SK-N-SH treated with all-trans-retinoic acid at 6 μM for 48 hours (cell line): ENCODE data around the gene FHL3.

Experiments used
- ATAC-seq: fragments of 200-7000 bp; cut with Tn5 transposase; 3 replicates; pipeline ENCODE4 v1.9.1; 2020; ENCODE audit warnings: mild to moderate bottlenecking, moderate library complexity
- ARNTL ChIP-seq: fragments of 450-650 bp; formaldehyde crosslinking; IDR thresholded peaks from 2 replicates; pipeline ENCODE4 v1.5.0; 2020; ENCODE audit warnings: low read depth, mild to moderate bottlenecking, moderate library complexity, borderline replicate concordance
- BACH2 ChIP-seq: fragments of 250-450 bp; sonication (Bioruptor Pico); IDR thresholded peaks from 2 replicates; pipeline ENCODE4 v1.9.0; 2021; ENCODE audit warnings: mild to moderate bottlenecking, borderline replicate concordance
- CREB5 ChIP-seq: fragments of 250-450 bp; sonication (Bioruptor Pico); IDR thresholded peaks from 2 replicates; pipeline ENCODE4 v1.5.1; 2020; ENCODE audit warnings: low read depth, mild to moderate bottlenecking, moderate library complexity
- CSDC2 ChIP-seq: fragments of 250-450 bp; sonication (Bioruptor Pico); IDR thresholded peaks from 2 replicates; pipeline ENCODE4 v1.5.0; 2020; ENCODE audit warnings: mild to moderate bottlenecking, moderate library complexity
- CSRNP3 ChIP-seq: fragments of 250-450 bp; sonication (Bioruptor Pico); IDR thresholded peaks from 2 replicates; pipeline ENCODE4 v1.5.1; 2021; ENCODE audit warnings: mild to moderate bottlenecking, moderate library complexity
- ESRRG ChIP-seq: fragments of 250-450 bp; sonication (Bioruptor Pico); IDR thresholded peaks from 2 replicates; pipeline ENCODE4 v1.6.1; 2021; ENCODE audit warnings: mild to moderate bottlenecking
- GLIS3 ChIP-seq: fragments of 250-450 bp; sonication (Bioruptor Pico); IDR thresholded peaks from 2 replicates; pipeline ENCODE4 v1.5.0; 2020; ENCODE audit warnings: mild to moderate bottlenecking, moderate library complexity
- ISL1 ChIP-seq: fragments of 250-450 bp; sonication (Bioruptor Pico); IDR thresholded peaks from 2 replicates; pipeline ENCODE4 v2.1.2; 2022; ENCODE audit warnings: mild to moderate bottlenecking, moderate library complexity
- OSR1 ChIP-seq: fragments of 250-450 bp; sonication (Bioruptor Pico); IDR thresholded peaks from 2 replicates; pipeline ENCODE4 v1.8.0; 2022; ENCODE audit warnings: moderate library complexity, mild to moderate bottlenecking, inconsistent platforms
- PATZ1 ChIP-seq: fragments of 250-450 bp; sonication (Bioruptor Pico); IDR thresholded peaks from 2 replicates; pipeline ENCODE4 v1.8.0; 2020; ENCODE audit warnings: mild to moderate bottlenecking, moderate library complexity, borderline replicate concordance
- POU6F1 ChIP-seq: fragments of 250-450 bp; sonication (Bioruptor Pico); IDR thresholded peaks from 2 replicates; pipeline ENCODE4 v1.8.0; 2021; ENCODE audit warnings: low read depth, mild to moderate bottlenecking, moderate library complexity, borderline replicate concordance
- PPARA ChIP-seq: fragments of 250-450 bp; sonication (Bioruptor Pico); IDR thresholded peaks from 2 replicates; pipeline ENCODE4 v1.5.0; 2020; ENCODE audit warnings: mild to moderate bottlenecking, borderline replicate concordance
- RARB ChIP-seq: fragments of 250-450 bp; sonication (Bioruptor Pico); IDR thresholded peaks from 2 replicates; pipeline ENCODE4 v1.8.0; 2021; ENCODE audit warnings: mild to moderate bottlenecking, moderate library complexity
- SNAI2 ChIP-seq: fragments of 250-450 bp; sonication (Bioruptor Pico); IDR thresholded peaks from 2 replicates; pipeline ENCODE4 v1.5.0; 2020; ENCODE audit warnings: mild to moderate bottlenecking, moderate library complexity
- TCF4 ChIP-seq: fragments of 250-450 bp; sonication (Bioruptor Pico); IDR thresholded peaks from 2 replicates; pipeline ENCODE4 v1.8.0; 2021; ENCODE audit warnings: mild to moderate bottlenecking, moderate library complexity, borderline replicate concordance
- TOX ChIP-seq: fragments of 250-450 bp; sonication (Bioruptor Pico); IDR thresholded peaks from 2 replicates; pipeline ENCODE4 v1.8.0; 2021; ENCODE audit warnings: mild to moderate bottlenecking, moderate library complexity, borderline replicate concordance
- TSHZ2 ChIP-seq: fragments of 250-450 bp; sonication (Bioruptor Pico); IDR thresholded peaks from 2 replicates; pipeline ENCODE4 v1.5.0; 2020; ENCODE audit warnings: mild to moderate bottlenecking, moderate library complexity
- ZC3H10 ChIP-seq: fragments of 250-450 bp; sonication (Bioruptor Pico); IDR thresholded peaks from 2 replicates; pipeline ENCODE4 v1.5.1; 2021; ENCODE audit warnings: mild to moderate bottlenecking, moderate library complexity
- ZFP3 ChIP-seq: fragments of 250-450 bp; sonication (Bioruptor Pico); IDR thresholded peaks from 2 replicates; pipeline ENCODE4 v1.5.0; 2020; ENCODE audit warnings: mild to moderate bottlenecking, moderate library complexity
- ZFP30 ChIP-seq: fragments of 450-650 bp; formaldehyde crosslinking; IDR thresholded peaks from 2 replicates; pipeline ENCODE4 v1.5.0; 2022; ENCODE audit warnings: mild to moderate bottlenecking, moderate library complexity
- ZNF565 ChIP-seq: fragments of 450-650 bp; formaldehyde crosslinking; conservative IDR thresholded peaks from 2 replicates; pipeline ENCODE4 v1.5.0; 2020; ENCODE audit warnings: low read depth, mild to moderate bottlenecking, moderate library complexity
- ZNF70 ChIP-seq: fragments of 450-650 bp; formaldehyde crosslinking; IDR thresholded peaks from 2 replicates; pipeline ENCODE4 v1.5.0; 2020; ENCODE audit warnings: mild to moderate bottlenecking, moderate library complexity
- ZNF8 ChIP-seq: fragments of 450-650 bp; formaldehyde crosslinking; IDR thresholded peaks from 2 replicates; pipeline ENCODE4 v1.5.0; 2020; ENCODE audit warnings: mild to moderate bottlenecking, moderate library complexity

Gene FHL3

GRCh38 chr1:38025664-38026063 lies 20.4 kb upstream of the FHL3 start:
- ATAC-seq = no peak
- TF ChIP-seq ZNF70 (no peak), CSDC2 (CRISPR knock-in tag) (no peak), ARNTL (CRISPR knock-in tag) (no peak), PPARA (CRISPR knock-in tag) (no peak), POU6F1 (CRISPR knock-in tag) (no peak), TOX (CRISPR knock-in tag) (no peak), PATZ1 (CRISPR knock-in tag) (no peak), CSRNP3 (CRISPR knock-in tag) (no peak), ESRRG (CRISPR knock-in tag) (no peak), ISL1 (CRISPR knock-in tag) (no peak), SNAI2 (CRISPR knock-in tag) (no peak), ZC3H10 (CRISPR knock-in tag) (no peak), ZFP30 (CRISPR knock-in tag) (no peak), ZNF565 (CRISPR knock-in tag) (no peak), ZFP3 (no peak), OSR1 (CRISPR knock-in tag) (no peak), BACH2 (CRISPR knock-in tag) (no peak), TCF4 (CRISPR knock-in tag) (no peak)

- TF ChIP-seq SNAI2 (CRISPR knock-in tag) (no peak), ISL1 (CRISPR knock-in tag) (no peak), CSRNP3 (CRISPR knock-in tag) (no peak), ZNF565 (CRISPR knock-in tag) (no peak), ARNTL (CRISPR knock-in tag) (no peak), CSDC2 (CRISPR knock-in tag) (no peak), BACH2 (CRISPR knock-in tag) (no peak), ZFP30 (CRISPR knock-in tag) (no peak), ZNF8 (CRISPR knock-in tag) (no peak), GLIS3 (no peak)
- no peak for ATAC-seq
Measured at GRCh38 chr1:38025233-38025632, 19.9 kb upstream of the FHL3 start.

- TF ChIP-seq ZNF565 (CRISPR knock-in tag) (no peak), CSDC2 (CRISPR knock-in tag) (no peak), PPARA (CRISPR knock-in tag) (no peak), BACH2 (CRISPR knock-in tag) (no peak), ZNF70 (no peak), GLIS3 (no peak), TOX (CRISPR knock-in tag) (no peak), CREB5 (no peak), TCF4 (CRISPR knock-in tag) (no peak), PATZ1 (CRISPR knock-in tag) (no peak), SNAI2 (CRISPR knock-in tag) (no peak), TSHZ2 (CRISPR knock-in tag) (no peak), ZNF8 (CRISPR knock-in tag) (no peak), RARB (no peak), ISL1 (CRISPR knock-in tag) (no peak)
- no peak for ATAC-seq
Measured at GRCh38 chr1:38022810-38023209, 17.5 kb upstream of the FHL3 start.
